Inflammatory macrophage treated with lipopolysaccharide for 1 hour (primary cell): ENCODE data around the gene FRY.
"Not testable (repeated sequence)": the region's sequence is repeated elsewhere in the genome, so short reads cannot be mapped to it uniquely, and the experiment has no call there.

ENCODE experiments used
- DNase-seq, 2 donors: peaks; one replicate each; pipeline ENCODE4 v3.0.0-alpha.2; 2020 to 2022

Gene FRY

GRCh38 chr13:32031025-32031814, at the start of gene FRY:
Gene FRY (plus strand): TSS chr13:32031774. CDS start chr13:32031796, 22 bp downstream.
- DNase-seq: peak; percentile 83

GRCh38 chr13:31982124-31982523, 49.5 kb upstream of the FRY start:
- no peak for DNase-seq

GRCh38 chr13:31982540-31982939, 49.0 kb upstream of the FRY start:
- DNase-seq: peak; percentile 82 to 85

GRCh38 chr13:31983696-31984095, 47.9 kb upstream of the FRY start:
- not testable (repeated sequence) for DNase-seq

- not testable (repeated sequence) for DNase-seq
These were observed 47.2 kb upstream of the FRY start for GRCh38 chr13:31984388-31984787.

- DNase-seq: no peak
These were observed 44.7 kb upstream of the FRY start for GRCh38 chr13:31986676-31987470.

GRCh38 chr13:31987535-31988170, 43.9 kb upstream of the FRY start:
- peak; percentile 32 to 37 for DNase-seq

- not testable (repeated sequence) for DNase-seq
These were observed 37.2 kb upstream of the FRY start for GRCh38 chr13:31994367-31994766.

- DNase-seq: no peak
These were observed 35.0 kb upstream of the FRY start for GRCh38 chr13:31996601-31997000.

GRCh38 chr13:31997641-31998040, 33.9 kb upstream of the FRY start:
- no peak for DNase-seq

GRCh38 chr13:31998131-31998530, 33.4 kb upstream of the FRY start:
- DNase-seq: no peak

GRCh38 chr13:32000754-32001153, 30.8 kb upstream of the FRY start:
- not testable (repeated sequence) for DNase-seq

- peak; percentile 66 to 75 for DNase-seq
These were observed 30.3 kb upstream of the FRY start for GRCh38 chr13:32001154-32001768.

- no peak for DNase-seq
These were observed 29.8 kb upstream of the FRY start for GRCh38 chr13:32001769-32002168.

GRCh38 chr13:32002873-32003272, 28.7 kb upstream of the FRY start:
- DNase-seq: no peak

- no peak for DNase-seq
These were observed 24.1 kb upstream of the FRY start for GRCh38 chr13:32007494-32007893.

GRCh38 chr13:32008518-32009175, 22.9 kb upstream of the FRY start:
- no peak for DNase-seq

- no peak for DNase-seq
These were observed 22.2 kb upstream of the FRY start for GRCh38 chr13:32009362-32009761.

GRCh38 chr13:32010136-32010535, 21.4 kb upstream of the FRY start:
- DNase-seq: no peak

GRCh38 chr13:32011971-32012370, 19.6 kb upstream of the FRY start:
- no peak for DNase-seq

- no peak for DNase-seq
These were observed 18.4 kb upstream of the FRY start for GRCh38 chr13:32013181-32013580.

- DNase-seq: no peak
These were observed 15.5 kb upstream of the FRY start for GRCh38 chr13:32016119-32016518.

- no peak for DNase-seq
These were observed 14.9 kb upstream of the FRY start for GRCh38 chr13:32016631-32017030.
